Loucy (cell line): ENCODE measurements around the gene PC.

ENCODE experiments used
- CTCF ChIP-seq: fragments of 200-600 bp; sonication (generic); conservative IDR thresholded peaks from 2 replicates; pipeline ENCODE4 v1.5.1; 2014; ENCODE audit warnings: mild to moderate bottlenecking, antibody characterized with exemption, low read length
- EZH2phosphoT487 ChIP-seq: fragments of 200-600 bp; IDR thresholded peaks from 2 replicates; pipeline ENCODE4 v1.6.1; 2018; ENCODE audit warnings: antibody characterized with exemption, mild to moderate bottlenecking, moderate library complexity, borderline replicate concordance

- no peak for TF ChIP-seq CTCF
- TF ChIP-seq EZH2phosphoT487 = no peak
These were observed 38.6 kb upstream of the PC start for GRCh38 chr11:66996609-66997273.
